HT1080 (cell line): ENCODE data around the gene KAT6B. TPM values are rescaled to one million over a fixed set of nuclear protein-coding genes. Genes with fewer than 3 reads are reported as not detected.
A peak's percentile ranks its signal among the peaks of the same experiment; 100 is the strongest.

Experiments used
- DNase-seq: peaks from one replicate; pipeline ENCODE4 v3.0.0-alpha.2; 2015; ENCODE audit warnings: low read depth
- total RNA-seq: library from RNA; depleted of rRNA; stranded (reverse); fragments of >200 nt; shearing (Covaris generic); gene quantifications from 2 replicates; pipeline ENCODE4 v1.2.3, GENCODE V29; 2014

KAT6B gene
- total RNA-seq, 1 experiment from 2014 or later, result 12.9 TPM

DNA sequence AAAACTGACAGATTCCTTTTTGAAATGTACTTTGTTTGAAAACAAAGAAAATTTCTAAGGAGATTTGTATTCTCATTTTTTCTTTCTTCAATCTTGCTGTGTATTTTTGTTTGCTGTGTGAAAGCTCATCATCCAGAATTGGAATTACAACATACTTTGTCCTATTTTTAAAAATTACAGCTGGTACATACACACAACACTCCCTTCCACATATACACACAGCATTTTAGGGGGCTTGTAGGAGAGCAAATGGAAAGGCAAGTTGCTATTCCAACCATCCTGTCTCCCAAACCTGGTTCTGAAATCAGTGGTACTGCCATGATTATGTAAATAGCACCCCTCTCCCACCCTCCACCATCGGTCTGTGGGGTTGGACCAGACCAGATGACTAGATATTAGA, 184.0 kb downstream of the KAT6B start:
- DNase-seq, result no peak

DNA sequence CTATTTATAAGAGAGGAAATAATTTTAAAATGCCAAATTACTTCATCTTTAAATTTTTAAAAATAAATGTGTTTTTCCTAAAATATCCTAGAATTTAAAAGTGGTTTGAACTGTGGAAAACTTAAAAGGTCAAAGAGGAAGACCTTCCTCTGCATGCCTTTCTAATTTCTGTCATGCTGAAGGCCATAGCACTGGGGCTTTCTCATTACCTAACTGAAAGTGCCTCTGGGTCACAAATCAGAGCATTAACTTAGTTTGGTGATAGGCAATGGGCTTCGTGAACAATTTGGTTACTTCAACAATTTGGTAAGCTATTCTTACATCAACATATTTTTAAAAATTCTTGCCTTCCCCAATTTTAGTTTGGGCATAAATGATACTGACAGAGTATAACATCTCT, 184.8 kb downstream of the KAT6B start:
- DNase-seq, result no peak

DNA sequence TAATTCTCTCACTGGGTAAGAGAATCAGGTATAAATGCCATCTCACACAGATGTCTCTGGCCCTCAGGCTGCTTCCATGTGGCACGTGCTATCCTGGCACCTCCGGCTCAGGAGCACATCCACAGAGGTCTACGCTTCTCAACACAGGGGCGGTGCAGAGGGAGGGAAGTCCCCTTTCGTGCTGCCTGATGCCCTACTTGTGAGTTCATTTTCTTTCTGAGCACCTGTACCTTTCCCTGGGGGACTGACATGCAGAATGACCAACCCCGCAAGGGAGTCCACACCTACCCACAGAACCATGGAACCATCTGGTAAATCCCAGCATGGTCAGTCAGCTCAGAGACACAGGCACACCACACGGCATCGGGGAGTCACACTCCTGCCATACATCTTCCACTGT, 186.1 kb downstream of the KAT6B start:
- no peak for DNase-seq

DNA sequence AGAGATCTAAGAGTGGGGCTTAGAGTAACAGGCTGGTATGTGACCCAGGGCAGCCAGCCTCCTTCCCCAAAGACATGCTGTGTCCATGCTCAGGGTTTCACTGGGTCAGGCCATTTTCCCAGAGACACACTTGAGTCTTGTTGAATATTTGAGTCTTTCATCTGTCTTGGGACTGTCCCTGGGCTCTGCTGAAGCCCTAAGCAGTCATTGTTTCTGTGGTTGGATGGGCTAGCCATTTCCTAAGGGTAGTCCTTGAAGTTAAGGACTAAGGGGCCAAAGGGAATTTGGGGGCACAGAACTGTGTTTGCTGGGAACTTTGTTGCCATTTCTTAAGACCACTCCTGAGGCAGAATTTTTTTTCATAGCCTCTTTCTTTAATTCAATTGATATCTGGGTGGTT, 186.6 kb downstream of the KAT6B start:
- no peak for DNase-seq

DNA sequence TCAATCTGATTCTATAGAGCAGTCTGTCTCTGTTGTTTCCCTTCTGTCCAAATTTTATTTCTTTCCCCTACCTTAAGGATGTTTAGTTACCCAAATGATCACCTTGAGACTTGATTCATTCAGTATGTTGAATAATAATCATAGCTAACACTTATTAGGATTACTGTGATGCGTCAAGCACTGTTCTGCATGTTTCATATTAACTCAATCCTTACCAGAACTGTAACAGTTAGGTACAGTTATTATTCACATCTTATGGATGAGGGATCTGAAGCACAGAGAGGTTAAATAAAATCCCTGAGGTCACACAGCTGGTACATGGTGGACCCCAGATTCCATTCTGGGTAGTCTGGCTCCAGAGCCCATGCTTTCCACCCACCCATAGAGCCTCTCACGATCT, 187.1 kb downstream of the KAT6B start:
- DNase-seq, result no peak

DNA sequence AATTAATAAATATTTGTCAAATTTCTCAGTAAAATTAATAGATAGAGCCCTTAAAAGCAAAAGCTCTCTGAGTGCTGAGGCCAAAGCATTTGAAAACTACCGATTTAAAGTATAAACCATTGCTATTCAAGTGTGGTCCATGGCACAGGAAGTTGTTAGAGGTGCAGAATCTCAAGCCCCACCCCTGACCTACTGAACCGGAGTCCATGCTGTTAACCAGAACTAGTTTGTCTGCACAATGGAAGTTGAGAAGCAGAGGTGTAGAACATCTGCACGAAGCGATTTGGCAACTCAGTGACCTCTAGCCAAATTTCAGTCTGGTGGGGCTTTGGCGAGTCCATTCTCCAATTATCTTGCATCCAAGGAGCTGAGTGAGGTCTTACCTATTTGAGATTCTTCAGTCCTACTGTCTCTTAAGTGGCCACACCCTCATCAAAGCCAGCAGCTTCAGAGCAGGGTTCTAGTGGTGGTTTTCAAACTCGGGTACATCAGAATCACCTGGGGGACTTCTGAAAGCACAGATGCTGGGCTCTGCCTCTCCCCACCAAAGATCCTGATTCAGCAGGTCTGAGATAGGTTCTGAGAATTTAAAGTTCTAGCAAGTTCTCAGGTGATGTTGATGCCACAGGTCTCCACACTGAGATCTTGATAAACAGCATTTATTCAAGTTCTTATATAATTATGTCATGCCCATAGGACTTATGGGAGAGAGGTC, 188.3 kb downstream of the KAT6B start:
- DNase-seq, result no peak

DNA sequence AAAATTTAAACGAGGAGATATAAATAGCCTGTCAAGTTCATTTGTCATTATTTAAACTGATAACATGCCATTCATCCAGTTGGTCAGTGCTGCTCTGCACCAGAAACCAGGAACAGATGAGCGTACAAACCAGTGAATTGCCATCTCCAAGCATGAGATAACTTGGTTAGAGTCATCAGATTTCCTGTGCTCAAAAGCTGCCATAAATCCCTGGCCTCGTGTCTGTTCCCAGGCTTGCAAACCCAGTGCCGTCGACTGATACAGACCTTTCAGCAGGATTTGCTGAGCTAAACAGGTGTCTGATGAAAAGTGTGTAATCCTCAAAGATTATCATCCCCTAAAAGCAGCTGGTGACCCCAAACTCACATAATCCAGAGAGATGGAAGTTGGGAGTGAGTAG, 189.0 kb downstream of the KAT6B start:
- no peak for DNase-seq

DNA sequence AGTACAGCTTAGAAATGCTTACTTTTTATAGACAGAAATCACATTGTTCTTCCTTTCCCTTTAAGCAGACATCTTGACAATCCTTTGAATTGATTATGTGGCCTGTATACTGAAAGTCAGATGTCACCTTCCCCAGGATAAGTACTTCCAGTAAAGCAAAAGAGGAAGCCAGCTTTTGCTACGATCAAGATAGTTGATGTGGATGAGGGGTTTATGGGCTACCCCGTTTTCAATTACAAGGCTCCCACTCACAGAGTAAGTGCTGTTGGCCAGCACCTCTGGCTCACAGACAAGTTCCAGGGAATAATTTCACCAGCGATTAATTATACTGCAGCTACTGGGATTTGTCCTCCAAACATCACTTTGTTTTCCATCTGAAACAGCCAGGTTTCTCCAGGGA, 189.9 kb downstream of the KAT6B start:
- DNase-seq, result no peak

DNA sequence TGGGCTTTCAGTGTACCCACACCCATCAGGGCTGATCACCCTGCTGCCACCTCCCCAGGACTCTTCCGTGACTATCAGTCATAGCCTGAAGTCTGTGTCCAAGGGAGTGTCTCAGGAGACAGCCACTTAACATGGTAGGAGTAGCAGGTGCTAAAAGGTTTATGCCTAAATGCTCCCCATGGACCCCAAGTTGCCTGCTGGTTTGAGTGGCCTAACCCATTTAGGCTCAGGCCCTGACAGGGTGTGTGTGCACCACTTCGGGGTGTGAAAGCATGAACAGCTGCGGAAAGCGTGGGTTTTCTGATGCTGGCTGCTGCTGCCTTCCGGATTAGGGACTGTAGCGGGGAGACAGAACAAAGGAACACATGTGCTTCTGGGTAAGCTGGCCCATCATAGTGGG, 191.9 kb downstream of the KAT6B start:
- DNase-seq, result no peak

DNA sequence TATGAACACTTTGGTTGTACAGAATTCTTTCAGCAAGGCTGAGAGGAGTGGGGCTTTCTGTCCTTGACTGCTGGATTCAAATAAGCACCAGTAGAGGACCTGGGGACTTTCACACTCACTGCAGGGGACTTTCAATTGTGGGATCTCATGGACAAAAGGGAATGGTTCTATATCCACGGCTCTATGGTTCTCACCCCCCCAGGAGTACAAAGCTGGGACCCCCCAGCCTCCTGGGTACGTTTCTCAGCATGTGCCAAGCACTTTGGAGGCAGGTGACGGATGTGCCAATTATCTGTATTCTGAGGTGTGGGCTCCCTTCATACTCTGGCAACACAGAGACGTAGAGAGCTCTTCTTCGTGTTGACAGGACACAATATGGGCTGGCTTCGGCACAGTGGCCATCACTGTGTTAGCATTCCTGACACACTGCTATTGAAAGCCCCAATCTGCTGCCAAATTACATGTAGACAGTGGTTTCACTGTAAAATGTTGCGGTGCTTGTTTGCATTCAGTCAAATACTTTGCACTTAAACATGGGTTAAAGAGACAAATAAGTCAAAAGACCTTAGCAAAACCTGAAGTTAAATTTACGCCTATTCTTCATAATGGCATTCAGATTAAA, 192.4 kb downstream of the KAT6B start:
- no peak for DNase-seq

DNA sequence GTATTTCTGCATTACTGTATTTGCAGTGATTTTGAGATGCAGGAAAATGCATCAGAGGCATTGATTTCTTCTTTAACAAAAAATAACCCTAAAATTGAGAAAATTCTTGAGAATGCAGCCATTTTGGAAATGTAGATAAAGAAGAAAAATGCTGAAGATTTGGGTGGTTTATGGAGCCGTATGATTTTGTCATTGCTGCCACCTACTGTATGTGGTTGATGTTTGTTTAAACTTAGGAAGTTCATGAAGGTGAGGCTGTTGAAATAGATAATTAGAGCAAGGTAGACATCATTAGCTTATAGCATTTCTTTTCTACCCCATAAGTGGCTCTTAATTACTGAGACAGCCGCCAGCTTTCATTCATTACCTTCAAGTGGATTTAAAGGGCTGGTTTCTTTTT, 193.0 kb downstream of the KAT6B start:
- peak; percentile 29 for DNase-seq

DNA sequence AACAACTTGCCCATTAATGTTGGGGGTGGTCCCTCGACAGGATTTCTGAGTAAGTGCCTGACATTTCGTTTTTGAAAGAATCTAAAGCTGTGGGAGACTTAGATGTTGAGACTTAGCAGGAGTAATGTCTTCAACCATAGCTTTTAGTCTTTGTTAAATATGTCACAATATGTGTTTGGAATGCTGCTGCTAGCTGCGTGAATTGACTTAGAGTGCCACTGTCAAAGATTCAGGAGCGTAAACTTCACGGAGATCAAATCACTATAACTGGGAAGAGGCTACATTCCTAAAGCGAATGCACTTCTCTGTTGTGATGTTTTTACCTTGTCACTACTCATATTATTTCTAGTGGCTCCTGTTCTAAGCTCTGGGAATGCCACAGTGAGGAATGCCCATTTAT, 193.8 kb downstream of the KAT6B start:
- no peak for DNase-seq

DNA sequence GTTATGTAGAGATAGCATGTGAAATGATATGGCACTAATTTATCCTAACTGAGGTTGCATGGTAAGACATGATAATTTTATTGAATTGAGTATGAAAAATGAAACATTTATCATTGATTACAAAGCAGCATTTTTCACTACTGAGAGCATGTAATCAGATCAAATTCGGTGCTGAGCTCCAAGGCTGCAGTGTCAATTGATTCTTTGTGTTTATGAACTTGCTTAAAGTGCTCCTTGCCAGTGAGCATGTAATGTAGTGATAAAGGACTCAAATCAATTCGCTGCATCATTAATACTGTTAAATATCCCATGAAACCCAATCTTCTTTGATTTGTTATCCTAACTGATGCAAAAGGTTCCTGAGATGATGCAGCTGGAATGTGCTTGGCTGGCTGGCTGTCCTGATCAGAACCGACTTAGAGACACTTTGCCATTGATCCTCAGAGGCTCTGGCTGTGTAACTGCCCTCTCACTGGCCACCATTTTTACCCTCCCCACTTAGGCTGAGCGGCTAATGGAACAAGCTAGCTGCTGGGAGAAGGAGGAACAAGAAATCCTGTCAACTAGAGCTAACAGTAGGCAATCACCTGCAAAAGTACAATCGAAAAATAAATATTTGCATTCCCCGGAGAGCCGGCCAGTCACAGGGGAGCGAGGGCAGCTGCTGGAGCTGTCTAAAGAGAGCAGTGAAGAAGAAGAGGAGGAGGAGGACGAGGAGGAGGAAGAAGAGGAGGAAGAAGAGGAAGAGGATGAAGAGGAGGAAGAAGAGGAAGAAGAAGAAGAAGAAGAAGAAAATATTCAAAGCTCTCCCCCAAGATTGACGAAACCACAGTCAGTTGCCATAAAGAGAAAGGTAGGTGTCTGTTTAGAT, 195.2 kb downstream of the KAT6B start:
- DNase-seq, result no peak

DNA sequence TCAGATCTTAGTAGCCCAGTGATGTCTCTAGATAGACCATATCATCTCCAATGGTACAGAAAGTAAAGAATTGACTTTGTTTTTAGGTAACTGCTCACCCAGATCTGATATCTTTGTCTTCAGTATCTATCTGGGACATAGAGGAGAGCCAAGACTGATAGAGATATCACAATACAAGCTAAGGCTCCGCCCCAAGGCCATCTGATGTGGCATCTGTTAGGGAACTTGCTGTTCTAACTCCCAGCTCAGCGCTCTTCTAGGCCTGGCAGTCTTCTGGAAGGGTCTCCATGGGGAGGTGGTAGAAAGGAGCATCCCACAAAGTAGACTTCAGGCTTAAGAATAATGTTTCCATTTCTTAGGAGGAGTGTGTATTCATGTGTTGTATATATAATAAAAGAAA, 196.7 kb downstream of the KAT6B start:
- DNase-seq, result no peak

DNA sequence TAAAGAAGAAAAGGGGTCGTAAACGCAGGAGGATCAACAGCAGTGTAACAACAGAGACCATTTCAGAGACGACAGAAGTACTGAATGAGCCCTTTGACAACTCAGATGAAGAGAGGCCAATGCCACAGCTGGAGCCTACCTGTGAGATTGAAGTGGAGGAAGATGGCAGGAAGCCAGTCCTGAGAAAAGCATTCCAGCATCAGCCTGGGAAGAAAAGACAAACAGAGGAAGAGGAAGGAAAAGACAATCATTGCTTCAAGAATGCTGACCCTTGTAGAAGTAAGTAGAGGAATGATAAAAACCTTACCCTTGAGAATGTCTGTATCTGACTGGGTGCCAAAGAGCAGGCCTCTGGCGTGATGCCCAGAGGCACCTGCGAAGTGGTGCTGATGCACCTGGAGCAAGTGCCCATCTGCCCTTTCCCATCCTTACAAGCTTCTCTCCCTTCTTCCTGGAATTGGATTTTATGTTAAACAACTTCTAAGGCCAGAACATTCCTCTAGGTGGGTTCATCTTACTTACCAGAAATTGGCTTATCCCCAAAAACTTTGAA, 198.6 kb downstream of the KAT6B start:
- DNase-seq, result no peak

DNA sequence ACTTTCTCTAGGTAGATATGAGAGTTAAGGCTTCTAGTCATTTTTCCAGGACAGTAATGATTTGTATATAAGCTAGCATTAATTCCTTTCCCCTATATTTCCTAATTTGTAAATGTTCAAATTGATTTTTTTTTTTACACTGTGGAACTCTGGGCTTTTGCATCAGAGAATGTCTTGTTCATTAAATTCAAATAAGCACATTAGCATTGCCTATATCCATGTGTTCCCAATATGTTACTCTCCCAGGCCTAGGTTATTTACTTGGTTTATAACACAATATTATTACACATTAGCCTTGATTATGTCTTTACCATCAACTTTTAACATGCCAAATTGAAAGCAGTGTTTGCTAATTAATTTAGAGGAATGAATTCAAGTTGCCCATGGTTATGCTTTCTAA, 201.6 kb downstream of the KAT6B start:
- no peak for DNase-seq

DNA sequence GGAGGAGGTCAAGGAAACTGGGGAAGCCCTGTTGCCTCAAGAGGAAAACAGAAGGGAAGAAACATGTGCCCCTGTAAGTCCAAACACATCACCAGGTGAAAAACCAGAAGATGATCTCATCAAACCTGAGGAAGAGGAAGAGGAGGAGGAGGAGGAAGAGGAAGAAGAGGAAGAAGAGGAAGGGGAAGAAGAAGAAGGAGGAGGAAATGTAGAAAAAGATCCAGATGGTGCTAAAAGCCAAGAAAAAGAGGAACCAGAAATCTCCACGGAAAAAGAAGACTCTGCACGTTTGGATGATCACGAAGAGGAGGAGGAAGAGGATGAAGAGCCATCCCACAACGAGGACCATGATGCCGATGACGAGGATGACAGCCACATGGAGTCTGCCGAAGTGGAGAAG, 202.3 kb downstream of the KAT6B start:
- DNase-seq, result no peak

DNA sequence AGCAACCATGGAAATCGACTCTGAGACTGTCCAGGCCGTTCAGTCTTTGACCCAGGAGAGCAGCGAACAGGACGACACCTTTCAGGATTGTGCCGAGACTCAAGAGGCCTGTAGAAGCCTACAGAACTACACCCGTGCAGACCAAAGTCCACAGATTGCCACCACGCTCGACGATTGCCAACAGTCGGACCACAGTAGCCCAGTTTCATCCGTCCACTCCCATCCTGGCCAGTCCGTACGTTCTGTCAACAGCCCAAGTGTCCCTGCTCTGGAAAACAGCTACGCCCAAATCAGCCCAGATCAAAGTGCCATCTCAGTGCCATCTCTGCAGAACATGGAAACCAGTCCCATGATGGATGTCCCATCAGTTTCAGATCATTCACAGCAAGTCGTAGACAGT, 203.0 kb downstream of the KAT6B start:
- no peak for DNase-seq

DNA sequence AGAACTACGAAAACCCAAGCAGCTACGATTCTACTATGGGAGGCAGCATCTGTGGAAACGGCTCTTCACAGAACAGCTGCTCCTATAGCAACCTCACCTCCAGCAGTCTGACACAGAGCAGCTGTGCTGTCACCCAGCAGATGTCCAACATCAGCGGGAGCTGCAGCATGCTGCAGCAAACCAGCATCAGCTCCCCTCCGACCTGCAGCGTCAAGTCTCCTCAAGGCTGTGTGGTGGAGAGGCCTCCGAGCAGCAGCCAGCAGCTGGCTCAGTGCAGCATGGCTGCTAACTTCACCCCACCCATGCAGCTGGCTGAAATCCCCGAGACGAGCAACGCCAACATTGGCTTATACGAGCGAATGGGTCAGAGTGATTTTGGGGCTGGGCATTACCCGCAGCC, 203.5 kb downstream of the KAT6B start:
- no peak for DNase-seq

DNA sequence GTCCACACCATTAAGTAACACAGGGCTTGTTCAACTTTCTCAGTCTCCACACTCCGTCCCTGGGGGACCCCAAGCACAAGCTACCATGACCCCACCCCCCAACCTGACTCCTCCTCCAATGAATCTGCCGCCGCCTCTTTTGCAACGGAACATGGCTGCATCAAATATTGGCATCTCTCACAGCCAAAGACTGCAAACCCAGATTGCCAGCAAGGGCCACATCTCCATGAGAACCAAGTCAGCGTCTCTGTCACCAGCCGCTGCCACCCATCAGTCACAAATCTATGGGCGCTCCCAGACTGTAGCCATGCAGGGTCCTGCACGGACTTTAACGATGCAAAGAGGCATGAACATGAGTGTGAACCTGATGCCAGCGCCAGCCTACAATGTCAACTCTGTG, 204.0 kb downstream of the KAT6B start:
- no peak for DNase-seq

DNA sequence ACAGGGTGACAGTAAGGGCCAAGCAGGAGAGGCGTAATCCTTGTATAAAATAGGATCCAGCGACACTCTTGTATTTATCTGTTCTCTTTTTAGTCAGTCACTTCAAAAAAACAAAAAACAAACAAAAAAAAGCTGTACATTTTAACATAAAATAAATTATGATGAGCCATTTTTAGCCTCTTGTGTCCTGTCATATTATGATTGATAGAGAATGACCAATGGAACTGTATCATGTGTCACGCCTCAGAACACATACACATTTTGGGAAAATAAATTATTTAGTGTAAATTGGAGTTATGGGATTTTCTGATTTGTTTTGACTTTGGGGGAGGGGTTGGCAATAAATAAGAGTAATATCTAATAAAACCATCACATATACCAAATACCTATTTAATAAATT, 205.7 kb downstream of the KAT6B start:
- no peak for DNase-seq

DNA sequence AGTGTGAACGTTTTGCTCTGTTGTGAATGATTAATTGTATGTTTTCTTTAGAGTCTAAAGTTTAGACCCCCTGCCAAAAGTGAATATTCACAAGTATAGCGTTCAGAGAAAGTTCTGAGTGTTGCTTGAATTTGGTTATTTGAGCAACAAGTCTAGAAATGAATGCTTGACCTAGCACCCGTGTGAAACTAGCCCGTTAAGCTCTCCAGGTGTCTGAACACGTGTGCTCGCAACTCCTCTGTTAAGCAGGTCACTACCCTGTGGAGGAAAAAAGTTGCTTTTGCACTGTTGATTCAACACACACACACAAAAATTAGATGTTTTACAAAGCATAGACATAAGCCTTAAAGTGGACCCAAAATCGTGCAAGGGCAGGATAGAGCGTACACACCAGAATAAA, 206.4 kb downstream of the KAT6B start:
- no peak for DNase-seq
